ENCODE measurements around the gene ZDHHC22. TPM values are rescaled to one million over a fixed set of nuclear protein-coding genes. Genes with fewer than 3 reads are reported as not detected.

Gene ZDHHC22
- polyA plus RNA-seq, 1 of the 3 experiments (the other 2 are of a cell fraction) = not detected

DNA sequence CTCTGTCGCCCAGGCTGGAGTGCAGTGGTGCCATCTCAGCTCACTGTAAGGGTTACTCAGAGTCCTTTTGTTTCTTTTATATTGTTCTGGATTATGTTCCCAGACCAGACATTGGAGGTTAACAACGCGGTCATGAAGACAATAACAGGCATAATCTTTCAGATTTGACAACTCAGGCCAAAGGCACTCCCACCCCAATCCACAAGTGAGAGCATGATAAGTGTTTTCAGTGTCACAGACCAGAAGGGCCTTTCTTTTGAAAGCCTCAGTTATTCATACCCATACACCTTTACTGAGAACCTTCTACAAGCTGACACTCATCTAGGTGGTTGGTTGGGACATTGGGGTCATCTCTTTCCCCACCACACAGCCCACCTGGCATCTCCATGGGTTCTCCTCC lies 37.1 kb upstream of the ZDHHC22 start:
- Histone ChIP-seq H3K9me2 (no peaks in the 10 kb centered on the region), H3K9me3 (no peaks in the 10 kb centered on the region), H3F3A (replicated peaks; ENCODE audit: insufficient read depth) (no peaks in the 10 kb centered on the region), H2AFZ (ENCODE audit: low read depth) (no peak overlapping the region), H3K27ac (ENCODE audit: low read depth in 2 of 2, low read length in 1 of 2) (no peak overlapping the region), H3K36me3 (replicated peaks in 1 of 2; ENCODE audit: control insufficient read depth in 1 of 2, insufficient read depth in 2 of 2, low read length in 1 of 2) (no peaks in the 10 kb centered on the region), H3K9ac (no peak overlapping the region), H3K79me2 (ENCODE audit: insufficient read depth) (no peaks in the 10 kb centered on the region), H3K27me3 (ENCODE audit: insufficient read depth) (no peaks in the 10 kb centered on the region), H3K4me2 (no peak overlapping the region), H3K4me3 (ENCODE audit: low read depth in 2 of 2, low read length in 1 of 2) (no peak overlapping the region), H4K20me1 (ENCODE audit: insufficient read depth) (no peaks in the 10 kb centered on the region), H3K4me1 (ENCODE audit: control insufficient read depth in 1 of 2, insufficient read depth in 2 of 2, low read depth in 1 of 2, low read length in 1 of 2) (peaks cover 7 to 17% of the 10 kb centered on the region in 2 experiments; a peak in 2 of 4 replicates)
- no peak for TF ChIP-seq USF1 (IDR thresholded peaks at IDR 0.05; ENCODE audit: borderline replicate concordance, low read depth)
- no peak for TF ChIP-seq YY1 (IDR thresholded peaks at IDR 0.05; ENCODE audit: low read depth)
- no peak for TF ChIP-seq NRF1 (IDR thresholded peaks at IDR 0.05; ENCODE audit: low read depth, low read length)
- TF ChIP-seq SIN3A (IDR thresholded peaks at IDR 0.05; ENCODE audit: borderline replicate concordance, low read depth, low read length) = no peak
- TF ChIP-seq RFX5 (IDR thresholded peaks at IDR 0.05; ENCODE audit: low read length) = no peak
- no peak for TF ChIP-seq POLR2AphosphoS5 (IDR thresholded peaks at IDR 0.05; ENCODE audit: low read depth, low read length)
- TF ChIP-seq ELF1 (IDR thresholded peaks at IDR 0.05) = no peak
- WGBS (ENCODE audit: low lambda C conversion rate) = 39% methylated on average over 3 of the region's 3 CpGs
- ChIA-PET CTCF (interaction anchor here (1.1 to 1.5 kb wide), 2 partner anchors 26 to 54 kb away, joined by 3 to 6 read pairs; no protein-coding TSS in a partner anchor), POLR2A (no interaction called here)
- DNase-seq = no peak

- POLR2A ChIA-PET = no interaction called here
- Histone ChIP-seq H3K27ac (ENCODE audit: low read depth in 2 of 2, low read length in 1 of 2) (no peak overlapping the region), H3K9ac (no peak overlapping the region), H3K27me3 (ENCODE audit: insufficient read depth) (no peaks in the 10 kb centered on the region), H3K9me2 (no peaks in the 10 kb centered on the region), H3K9me3 (no peaks in the 10 kb centered on the region), H4K20me1 (ENCODE audit: insufficient read depth) (no peaks in the 10 kb centered on the region), H3K36me3 (replicated peaks in 1 of 2; ENCODE audit: control insufficient read depth in 1 of 2, insufficient read depth in 2 of 2, low read length in 1 of 2) (no peaks in the 10 kb centered on the region), H2AFZ (ENCODE audit: low read depth) (no peak overlapping the region), H3K4me2 (no peak overlapping the region), H3F3A (replicated peaks; ENCODE audit: insufficient read depth) (no peaks in the 10 kb centered on the region), H3K4me3 (ENCODE audit: low read depth in 2 of 2, low read length in 1 of 2) (no peak overlapping the region), H3K79me2 (ENCODE audit: insufficient read depth) (no peaks in the 10 kb centered on the region), H3K4me1 (ENCODE audit: control insufficient read depth in 1 of 2, insufficient read depth in 2 of 2, low read depth in 1 of 2, low read length in 1 of 2) (peaks cover 7 to 16% of the 10 kb centered on the region in 2 experiments; a peak in 2 of 4 replicates)
- whole genome bisulfite sequencing (ENCODE audit: low lambda C conversion rate) = 8% methylated on average over 1 of the region's 1 CpG
- TF ChIP-seq, protein P1, sequence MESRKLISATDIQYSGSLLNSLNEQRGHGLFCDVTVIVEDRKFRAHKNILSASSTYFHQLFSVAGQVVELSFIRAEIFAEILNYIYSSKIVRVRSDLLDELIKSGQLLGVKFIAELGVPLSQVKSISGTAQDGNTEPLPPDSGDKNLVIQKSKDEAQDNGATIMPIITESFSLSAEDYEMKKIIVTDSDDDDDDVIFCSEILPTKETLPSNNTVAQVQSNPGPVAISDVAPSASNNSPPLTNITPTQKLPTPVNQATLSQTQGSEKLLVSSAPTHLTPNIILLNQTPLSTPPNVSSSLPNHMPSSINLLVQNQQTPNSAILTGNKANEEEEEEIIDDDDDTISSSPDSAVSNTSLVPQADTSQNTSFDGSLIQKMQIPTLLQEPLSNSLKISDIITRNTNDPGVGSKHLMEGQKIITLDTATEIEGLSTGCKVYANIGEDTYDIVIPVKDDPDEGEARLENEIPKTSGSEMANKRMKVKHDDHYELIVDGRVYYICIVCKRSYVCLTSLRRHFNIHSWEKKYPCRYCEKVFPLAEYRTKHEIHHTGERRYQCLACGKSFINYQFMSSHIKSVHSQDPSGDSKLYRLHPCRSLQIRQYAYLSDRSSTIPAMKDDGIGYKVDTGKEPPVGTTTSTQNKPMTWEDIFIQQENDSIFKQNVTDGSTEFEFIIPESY (IDR thresholded peaks at IDR 0.05; ENCODE audit: borderline replicate concordance, low read depth) = no peak
- TF ChIP-seq RFX5 (IDR thresholded peaks at IDR 0.05; ENCODE audit: low read length) (no peak), FOXM1 (IDR thresholded peaks at IDR 0.05; ENCODE audit: low read depth) (no peak), RAD21 (IDR thresholded peaks at IDR 0.05; ENCODE audit: low read length) (no peak), RCOR1 (IDR thresholded peaks at IDR 0.05; ENCODE audit: low read length) (no peak), GABPA (IDR thresholded peaks at IDR 0.05; ENCODE audit: low read depth) (no peak), TCF12 (IDR thresholded peaks at IDR 0.05) (no peak), ELF1 (IDR thresholded peaks at IDR 0.05) (no peak), EP300 (IDR thresholded peaks at IDR 0.05; ENCODE audit: borderline replicate concordance in 1 of 2, low read depth in 1 of 2, low read length in 1 of 2) (no peak), CHD2 (IDR thresholded peaks at IDR 0.05; ENCODE audit: low read length, partially characterized antibody) (no peak), RXRA (IDR thresholded peaks at IDR 0.05; ENCODE audit: borderline replicate concordance, low read depth) (no peak), MEF2A (IDR thresholded peaks at IDR 0.05; ENCODE audit: borderline replicate concordance, low read depth) (no peak)
- TF ChIP-seq, protein P2, sequence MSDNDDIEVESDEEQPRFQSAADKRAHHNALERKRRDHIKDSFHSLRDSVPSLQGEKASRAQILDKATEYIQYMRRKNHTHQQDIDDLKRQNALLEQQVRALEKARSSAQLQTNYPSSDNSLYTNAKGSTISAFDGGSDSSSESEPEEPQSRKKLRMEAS (IDR thresholded peaks at IDR 0.05; ENCODE audit: low read depth) = no peak
- TF ChIP-seq, protein P3, sequence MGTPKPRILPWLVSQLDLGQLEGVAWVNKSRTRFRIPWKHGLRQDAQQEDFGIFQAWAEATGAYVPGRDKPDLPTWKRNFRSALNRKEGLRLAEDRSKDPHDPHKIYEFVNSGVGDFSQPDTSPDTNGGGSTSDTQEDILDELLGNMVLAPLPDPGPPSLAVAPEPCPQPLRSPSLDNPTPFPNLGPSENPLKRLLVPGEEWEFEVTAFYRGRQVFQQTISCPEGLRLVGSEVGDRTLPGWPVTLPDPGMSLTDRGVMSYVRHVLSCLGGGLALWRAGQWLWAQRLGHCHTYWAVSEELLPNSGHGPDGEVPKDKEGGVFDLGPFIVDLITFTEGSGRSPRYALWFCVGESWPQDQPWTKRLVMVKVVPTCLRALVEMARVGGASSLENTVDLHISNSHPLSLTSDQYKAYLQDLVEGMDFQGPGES (IDR thresholded peaks at IDR 0.05; ENCODE audit: low read depth, low read length) = no peak
- no peak for DNase-seq
- CTCF ChIA-PET = interaction anchor here (1.1 to 1.5 kb wide), 2 partner anchors 25 to 53 kb away, joined by 3 to 6 read pairs; no protein-coding TSS in a partner anchor
Observed at GRCh38 chr14:77177702-77178101, 36.1 kb upstream of the ZDHHC22 start.

Data from SK-N-SH (cell line).